HepG2 (cell line): ENCODE measurements around the gene SPTB. TPM values are rescaled to one million over a fixed set of nuclear protein-coding genes. Genes with fewer than 3 reads are reported as not detected.

ENCODE experiments used
- CHD2 ChIP-seq: IDR thresholded peaks from 2 replicates; pipeline ENCODE4 v1.6.1; 2011; ENCODE audit warnings: low read depth, low read length, improper control_type of control experiment
- HDAC1 ChIP-seq: sonication (generic); formaldehyde crosslinking; IDR thresholded peaks from 2 replicates; pipeline ENCODE4 v1.5.1; 2020; ENCODE audit warnings: mild to moderate bottlenecking, missing genetic modification reagents
- MED1 ChIP-seq: sonication (generic); formaldehyde crosslinking; IDR thresholded peaks from 2 replicates; pipeline ENCODE4 v1.4.0; 2020; ENCODE audit warnings: missing genetic modification reagents
- POLR2A ChIP-seq, 2 experiments: IDR thresholded peaks; 2 replicates each; pipeline ENCODE4 v1.6.1; 2011; ENCODE audit warnings: low read depth in 2 of 2, low read length in 2 of 2, mild to moderate bottlenecking in 1 of 2, moderate library complexity in 1 of 2; ENCODE audit not compliant: insufficient read depth in 1 of 2
- SALL2 ChIP-seq: sonication (generic); formaldehyde crosslinking; IDR thresholded peaks from 2 replicates; pipeline ENCODE4 v1.8.1; 2023; ENCODE audit warnings: mild to moderate bottlenecking, missing genetic modification reagents, inconsistent platforms
- ZMYM3 ChIP-seq: sonication (generic); formaldehyde crosslinking; IDR thresholded peaks from 2 replicates; pipeline ENCODE4 v1.5.1; 2020; ENCODE audit warnings: mild to moderate bottlenecking, missing genetic modification reagents
- ZNF614 ChIP-seq: IDR thresholded peaks from 2 replicates; pipeline ENCODE4 v1.6.1; 2018; ENCODE audit warnings: missing biosample characterization, missing genetic modification reagents, inconsistent platforms, borderline replicate concordance
- ZNF713 ChIP-seq: sonication (generic); formaldehyde crosslinking; IDR thresholded peaks from 2 replicates; pipeline ENCODE4 v1.4.0; 2020; ENCODE audit warnings: mild to moderate bottlenecking, missing genetic modification reagents
- ZSCAN25 ChIP-seq: sonication (generic); formaldehyde crosslinking; IDR thresholded peaks from 2 replicates; pipeline ENCODE4 v1.8.0; 2022; ENCODE audit warnings: mild to moderate bottlenecking, missing genetic modification reagents
- polyA plus RNA-seq, 8 experiments: library from polyadenylated mRNA; depleted of rRNA in 3 of 8; stranded (reverse) in 7 of 8; unstranded in 1 of 8; fragments of >200 nt; fragmentation: Illumina TruSeq in 4 of 8; extraction: Trizol in 4 of 8; gene quantifications; 2 replicates each; pipeline versions ENCODE4 v1.2.1 to v1.2.3, GENCODE V29; 2011 to 2016; ENCODE audit warnings: low read depth in 4 of 8, missing spikeins in 1 of 8, mixed read lengths in 1 of 8; ENCODE audit not compliant: insufficient read depth in 1 of 8
- total RNA-seq, 5 experiments: library from RNA; depleted of rRNA; stranded (reverse); fragments of >200 nt; fragmentation: Illumina TruSeq; extraction: Trizol; gene quantifications; 2 replicates each; pipeline ENCODE4 v1.2.3, GENCODE V29; 2016; ENCODE audit warnings: low read depth in 1 of 5
- TF ChIP-seq, protein P1 (sequence below): sonication (generic); formaldehyde crosslinking; IDR thresholded peaks from 2 replicates; pipeline ENCODE4 v1.4.0; 2020; ENCODE audit warnings: mild to moderate bottlenecking, missing genetic modification reagents
- TF ChIP-seq, protein P2 (sequence below): IDR thresholded peaks from 2 replicates; pipeline ENCODE4 v1.6.1; 2016; ENCODE audit warnings: missing compliant biosample characterization, missing genetic modification reagents, borderline replicate concordance
- TF ChIP-seq, protein P3 (sequence below), 2 experiments: fragments of 450-650 bp in 1 of 2; sonication (generic) in 1 of 2; formaldehyde crosslinking in 1 of 2; IDR thresholded peaks; 2 replicates each; pipeline versions ENCODE4 v1.6.1 to v1.8.0; 2016 to 2022; ENCODE audit warnings: antibody characterized with exemption in 1 of 2, mild to moderate bottlenecking in 1 of 2, missing genetic modification reagents in 1 of 2

The SPTB gene
- total and polyA plus RNA-seq, 2 of the 13 experiments (the other 11 are each of a cell fraction or from before 2014, with no cell fraction given), result 0.01 to 0.02 TPM

DNA sequence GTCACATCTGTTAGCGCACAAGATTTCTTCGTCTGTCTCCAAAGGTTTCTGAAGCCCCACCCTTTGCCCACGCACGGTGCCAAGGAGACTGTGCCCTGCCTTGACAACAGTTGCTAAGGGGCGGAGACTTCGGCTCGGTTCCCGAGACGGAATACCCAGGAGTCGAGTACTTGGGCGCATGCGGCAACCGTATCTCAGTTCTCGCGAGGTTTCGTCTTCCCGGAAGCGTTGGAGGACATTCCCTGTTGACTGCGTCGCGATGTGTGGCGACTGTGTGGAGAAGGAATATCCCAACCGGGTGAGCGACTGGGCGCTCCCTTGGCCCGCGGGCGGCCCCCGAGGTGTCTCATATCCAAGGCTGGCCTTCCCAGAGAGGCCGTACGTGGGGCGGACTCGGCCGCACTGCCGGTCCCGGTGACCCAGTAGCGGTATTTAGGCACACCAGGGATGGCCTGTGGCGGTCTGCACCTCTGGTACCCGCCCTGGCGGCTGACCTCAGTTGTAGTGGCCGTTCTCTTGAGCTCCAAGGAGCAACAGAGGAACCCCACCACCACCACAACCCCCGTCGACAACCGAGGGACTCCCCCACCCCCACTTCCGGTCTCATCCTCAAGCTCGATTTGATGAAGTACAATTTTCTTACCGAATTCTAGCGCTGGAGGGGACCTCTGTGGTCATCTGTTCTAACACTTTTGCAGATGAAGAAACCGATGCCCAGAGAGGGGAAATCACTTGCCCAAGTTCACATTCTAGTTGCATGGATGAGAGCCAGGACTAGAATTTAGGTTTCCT is 34.7 kb upstream of the SPTB start, which contains the start of gene CHURC1 (continued):
- TF ChIP-seq, protein P1, sequence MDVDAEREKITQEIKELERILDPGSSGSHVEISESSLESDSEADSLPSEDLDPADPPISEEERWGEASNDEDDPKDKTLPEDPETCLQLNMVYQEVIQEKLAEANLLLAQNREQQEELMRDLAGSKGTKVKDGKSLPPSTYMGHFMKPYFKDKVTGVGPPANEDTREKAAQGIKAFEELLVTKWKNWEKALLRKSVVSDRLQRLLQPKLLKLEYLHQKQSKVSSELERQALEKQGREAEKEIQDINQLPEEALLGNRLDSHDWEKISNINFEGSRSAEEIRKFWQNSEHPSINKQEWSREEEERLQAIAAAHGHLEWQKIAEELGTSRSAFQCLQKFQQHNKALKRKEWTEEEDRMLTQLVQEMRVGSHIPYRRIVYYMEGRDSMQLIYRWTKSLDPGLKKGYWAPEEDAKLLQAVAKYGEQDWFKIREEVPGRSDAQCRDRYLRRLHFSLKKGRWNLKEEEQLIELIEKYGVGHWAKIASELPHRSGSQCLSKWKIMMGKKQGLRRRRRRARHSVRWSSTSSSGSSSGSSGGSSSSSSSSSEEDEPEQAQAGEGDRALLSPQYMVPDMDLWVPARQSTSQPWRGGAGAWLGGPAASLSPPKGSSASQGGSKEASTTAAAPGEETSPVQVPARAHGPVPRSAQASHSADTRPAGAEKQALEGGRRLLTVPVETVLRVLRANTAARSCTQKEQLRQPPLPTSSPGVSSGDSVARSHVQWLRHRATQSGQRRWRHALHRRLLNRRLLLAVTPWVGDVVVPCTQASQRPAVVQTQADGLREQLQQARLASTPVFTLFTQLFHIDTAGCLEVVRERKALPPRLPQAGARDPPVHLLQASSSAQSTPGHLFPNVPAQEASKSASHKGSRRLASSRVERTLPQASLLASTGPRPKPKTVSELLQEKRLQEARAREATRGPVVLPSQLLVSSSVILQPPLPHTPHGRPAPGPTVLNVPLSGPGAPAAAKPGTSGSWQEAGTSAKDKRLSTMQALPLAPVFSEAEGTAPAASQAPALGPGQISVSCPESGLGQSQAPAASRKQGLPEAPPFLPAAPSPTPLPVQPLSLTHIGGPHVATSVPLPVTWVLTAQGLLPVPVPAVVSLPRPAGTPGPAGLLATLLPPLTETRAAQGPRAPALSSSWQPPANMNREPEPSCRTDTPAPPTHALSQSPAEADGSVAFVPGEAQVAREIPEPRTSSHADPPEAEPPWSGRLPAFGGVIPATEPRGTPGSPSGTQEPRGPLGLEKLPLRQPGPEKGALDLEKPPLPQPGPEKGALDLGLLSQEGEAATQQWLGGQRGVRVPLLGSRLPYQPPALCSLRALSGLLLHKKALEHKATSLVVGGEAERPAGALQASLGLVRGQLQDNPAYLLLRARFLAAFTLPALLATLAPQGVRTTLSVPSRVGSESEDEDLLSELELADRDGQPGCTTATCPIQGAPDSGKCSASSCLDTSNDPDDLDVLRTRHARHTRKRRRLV, result peak; percentile 67
- peak; percentile 83 for TF ChIP-seq HDAC1 (CRISPR knock-in tag)
- TF ChIP-seq ZMYM3 (CRISPR knock-in tag), result peak; percentile 6; the same call in 1 of the 2 replicates
- TF ChIP-seq, protein P2, sequence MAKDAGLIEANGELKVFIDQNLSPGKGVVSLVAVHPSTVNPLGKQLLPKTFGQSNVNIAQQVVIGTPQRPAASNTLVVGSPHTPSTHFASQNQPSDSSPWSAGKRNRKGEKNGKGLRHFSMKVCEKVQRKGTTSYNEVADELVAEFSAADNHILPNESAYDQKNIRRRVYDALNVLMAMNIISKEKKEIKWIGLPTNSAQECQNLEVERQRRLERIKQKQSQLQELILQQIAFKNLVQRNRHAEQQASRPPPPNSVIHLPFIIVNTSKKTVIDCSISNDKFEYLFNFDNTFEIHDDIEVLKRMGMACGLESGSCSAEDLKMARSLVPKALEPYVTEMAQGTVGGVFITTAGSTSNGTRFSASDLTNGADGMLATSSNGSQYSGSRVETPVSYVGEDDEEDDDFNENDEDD (CRISPR knock-in tag), result peak; percentile 36; the same call in 1 of the 2 replicates
- TF ChIP-seq, protein P3, sequence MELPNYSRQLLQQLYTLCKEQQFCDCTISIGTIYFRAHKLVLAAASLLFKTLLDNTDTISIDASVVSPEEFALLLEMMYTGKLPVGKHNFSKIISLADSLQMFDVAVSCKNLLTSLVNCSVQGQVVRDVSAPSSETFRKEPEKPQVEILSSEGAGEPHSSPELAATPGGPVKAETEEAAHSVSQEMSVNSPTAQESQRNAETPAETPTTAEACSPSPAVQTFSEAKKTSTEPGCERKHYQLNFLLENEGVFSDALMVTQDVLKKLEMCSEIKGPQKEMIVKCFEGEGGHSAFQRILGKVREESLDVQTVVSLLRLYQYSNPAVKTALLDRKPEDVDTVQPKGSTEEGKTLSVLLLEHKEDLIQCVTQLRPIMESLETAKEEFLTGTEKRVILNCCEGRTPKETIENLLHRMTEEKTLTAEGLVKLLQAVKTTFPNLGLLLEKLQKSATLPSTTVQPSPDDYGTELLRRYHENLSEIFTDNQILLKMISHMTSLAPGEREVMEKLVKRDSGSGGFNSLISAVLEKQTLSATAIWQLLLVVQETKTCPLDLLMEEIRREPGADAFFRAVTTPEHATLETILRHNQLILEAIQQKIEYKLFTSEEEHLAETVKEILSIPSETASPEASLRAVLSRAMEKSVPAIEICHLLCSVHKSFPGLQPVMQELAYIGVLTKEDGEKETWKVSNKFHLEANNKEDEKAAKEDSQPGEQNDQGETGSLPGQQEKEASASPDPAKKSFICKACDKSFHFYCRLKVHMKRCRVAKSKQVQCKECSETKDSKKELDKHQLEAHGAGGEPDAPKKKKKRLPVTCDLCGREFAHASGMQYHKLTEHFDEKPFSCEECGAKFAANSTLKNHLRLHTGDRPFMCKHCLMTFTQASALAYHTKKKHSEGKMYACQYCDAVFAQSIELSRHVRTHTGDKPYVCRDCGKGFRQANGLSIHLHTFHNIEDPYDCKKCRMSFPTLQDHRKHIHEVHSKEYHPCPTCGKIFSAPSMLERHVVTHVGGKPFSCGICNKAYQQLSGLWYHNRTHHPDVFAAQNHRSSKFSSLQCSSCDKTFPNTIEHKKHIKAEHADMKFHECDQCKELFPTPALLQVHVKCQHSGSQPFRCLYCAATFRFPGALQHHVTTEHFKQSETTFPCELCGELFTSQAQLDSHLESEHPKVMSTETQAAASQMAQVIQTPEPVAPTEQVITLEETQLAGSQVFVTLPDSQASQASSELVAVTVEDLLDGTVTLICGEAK (IDR thresholded peaks at IDR 0.05), result no peak
- TF ChIP-seq, protein P3 (CRISPR knock-in tag; IDR thresholded peaks at IDR 0.05), result peak; percentile 65; the same call in 1 of the 2 replicates
- TF ChIP-seq POLR2A (IDR thresholded peaks at IDR 0.05; ENCODE audit: insufficient read depth in 1 of 2, low read depth in 2 of 2, low read length in 2 of 2), result peak; percentile 93 to 95
- peak; percentile 54 for TF ChIP-seq MED1 (CRISPR knock-in tag)
- TF ChIP-seq SALL2 (CRISPR knock-in tag), result 0 out of 2 replicates have a peak, but pooled peaks have one; percentile 45
- peak; percentile 96 for TF ChIP-seq CHD2
- TF ChIP-seq ZNF614 (CRISPR knock-in tag), result peak; percentile 27; the same call in 1 of the 2 replicates
- no peak for TF ChIP-seq ZNF713
- no peak for TF ChIP-seq ZSCAN25 (CRISPR knock-in tag)
